ENCODE results near the gene GNE. TPM values are rescaled to one million over a fixed set of nuclear protein-coding genes. Genes with fewer than 3 reads are reported as not detected.

The GNE gene
- total and polyA plus RNA-seq, 9 of the 15 experiments (the other 6 are each of a cell fraction or from before 2014, with no cell fraction given), result 5.1 to 18.6 (median 12.0) TPM

- TF ChIP-seq ZBTB40 (IDR thresholded peaks at IDR 0.05) (peak; percentile 89), ZBTB40 (CRISPR knock-in tag; IDR thresholded peaks at IDR 0.05) (no peak), NRF1 (conservative IDR thresholded peaks at IDR 0.05 in 1 of 2, IDR thresholded peaks at IDR 0.05 in 1 of 2) (peak; percentile 91 to 92), POLR2AphosphoS2 (IDR thresholded peaks at IDR 0.05; ENCODE audit: low read length) (no peak; the same call in 1 of the 2 replicates), SPI1 (IDR thresholded peaks at IDR 0.05; ENCODE audit: borderline replicate concordance, low read depth, low read length) (peak; percentile 61; the same call in 1 of the 2 replicates), MCM3 (IDR thresholded peaks at IDR 0.05) (no peak), MTF1 (CRISPR knock-in tag; IDR thresholded peaks at IDR 0.05; ENCODE audit: borderline replicate concordance) (no peak), ZNF184 (CRISPR knock-in tag; IDR thresholded peaks at IDR 0.05) (no peak), STAG1 (CRISPR knock-in tag; IDR thresholded peaks at IDR 0.05; ENCODE audit: borderline replicate concordance) (no peak), HCFC1 (IDR thresholded peaks at IDR 0.05; ENCODE audit: low read depth, low read length) (peak; percentile 48), STAT5B (CRISPR knock-in tag; IDR thresholded peaks at IDR 0.05) (no peak), RBFOX2 (IDR thresholded peaks at IDR 0.05; ENCODE audit: low read depth, low read length) (peak; percentile 99), GABPB1 (CRISPR knock-in tag; IDR thresholded peaks at IDR 0.05) (peak; percentile 83; the same call in 1 of the 2 replicates), FOXK1 (CRISPR knock-in tag; IDR thresholded peaks at IDR 0.05; ENCODE audit: borderline replicate concordance) (no peak), ATF7 (IDR thresholded peaks at IDR 0.05) (peak; percentile 79), MBD2 (IDR thresholded peaks at IDR 0.05; ENCODE audit: borderline replicate concordance, low read depth) (peak; percentile 71), FOXA3 (CRISPR knock-in tag; conservative IDR thresholded peaks at IDR 0.05 in 1 of 2, IDR thresholded peaks at IDR 0.05 in 1 of 2) (no peak), ZC3H11A (IDR thresholded peaks at IDR 0.05; ENCODE audit: low read depth, low read length) (no peak), XRCC3 (IDR thresholded peaks at IDR 0.05) (no peak)
These were observed 67.6 kb downstream of the GNE start, which contains the start of gene CLTA (continued) for GRCh38 chr9:36190388-36191289.

Data from K562 (cell line).